MM.1S (cell line): Measurements from ENCODE around the gene TPST1.

ENCODE experiments used
- DNase-seq: peaks from one replicate; pipeline ENCODE4 v3.0.0-alpha.2; 2015
- H2AFZ ChIP-seq: fragments of 300-600 bp; sonication (generic); 2 replicates; pipeline ENCODE4 v1.6.0; 2016; ENCODE audit warnings: antibody characterized with exemption, low read length
- H3F3A ChIP-seq: fragments of 300-600 bp; sonication (generic); 2 replicates; pipeline ENCODE4 v1.6.1; 2016; ENCODE audit warnings: mild to moderate bottlenecking, antibody characterized with exemption, low read length, moderate library complexity, mixed read lengths; ENCODE audit not compliant: insufficient read depth
- H3K27ac ChIP-seq: fragments of 300-600 bp; sonication (generic); 2 replicates; pipeline ENCODE4 v1.5.1; 2016; ENCODE audit warnings: mild to moderate bottlenecking, low read length
- H3K27me3 ChIP-seq: fragments of 300-600 bp; sonication (generic); replicated peaks from 2 replicates; pipeline ENCODE4 v1.6.0; 2016; ENCODE audit warnings: low read length; ENCODE audit not compliant: insufficient read depth
- H3K36me3 ChIP-seq: fragments of 300-600 bp; sonication (generic); replicated peaks from 2 replicates; pipeline ENCODE4 v1.6.1; 2016; ENCODE audit warnings: mild to moderate bottlenecking, low read length, mixed read lengths; ENCODE audit not compliant: insufficient read depth
- H3K4me1 ChIP-seq: fragments of 300-600 bp; sonication (generic); 2 replicates; pipeline ENCODE4 v1.6.1; 2016; ENCODE audit warnings: low read length, mixed read lengths
- H3K4me2 ChIP-seq: fragments of 300-600 bp; sonication (generic); 2 replicates; pipeline ENCODE4 v1.6.0; 2016; ENCODE audit warnings: low read depth, low read length
- H3K4me3 ChIP-seq: fragments of 300-600 bp; sonication (generic); 2 replicates; pipeline ENCODE4 v1.5.1; 2016; ENCODE audit warnings: low read length, mixed read lengths
- H3K79me2 ChIP-seq: fragments of 300-600 bp; sonication (generic); 2 replicates; pipeline ENCODE4 v1.6.1; 2016; ENCODE audit warnings: mixed run types, low read length, mixed read lengths
- H3K9ac ChIP-seq: fragments of 300-600 bp; sonication (generic); 2 replicates; pipeline ENCODE4 v1.6.1; 2016; ENCODE audit warnings: low read length, mixed read lengths
- H3K9me2 ChIP-seq: fragments of 300-600 bp; sonication (generic); replicated peaks from 2 replicates; pipeline ENCODE4 v1.6.1; 2016; ENCODE audit warnings: mild to moderate bottlenecking, low read length, mixed read lengths; ENCODE audit not compliant: insufficient read depth
- H3K9me3 ChIP-seq: fragments of 300-600 bp; sonication (generic); replicated peaks from 2 replicates; pipeline ENCODE4 v1.6.1; 2016; ENCODE audit warnings: mild to moderate bottlenecking, low read length, mixed read lengths; ENCODE audit not compliant: insufficient read depth
- H4K20me1 ChIP-seq: fragments of 300-600 bp; sonication (generic); 2 replicates; pipeline ENCODE4 v1.6.1; 2016; ENCODE audit warnings: mild to moderate bottlenecking, low read length, moderate library complexity, mixed read lengths; ENCODE audit not compliant: insufficient read depth
- EZH2 ChIP-seq: fragments of 300-600 bp; sonication (generic); optimal IDR thresholded peaks from 2 replicates; pipeline ENCODE3; 2017; ENCODE audit warnings: low read depth, mild to moderate bottlenecking, antibody characterized with exemption, low read length, mixed read lengths
- EZH2phosphoT487 ChIP-seq: fragments of 300-600 bp; sonication (generic); IDR thresholded peaks from 2 replicates; pipeline ENCODE4 v1.6.1; 2018; ENCODE audit warnings: antibody characterized with exemption, low read length
- TF ChIP-seq, protein P1 (sequence below): fragments of 300-600 bp; sonication (generic); IDR thresholded peaks from 2 replicates; pipeline ENCODE4 v1.5.1; 2016; ENCODE audit warnings: antibody characterized with exemption, low read length, mixed read lengths

The TPST1 gene

GRCh38 chr7:66213637-66214036 lies 8.5 kb downstream of the TPST1 start:
- peaks cover 15% of the 10 kb centered on the region; the same call in 1 of the 2 replicates for H3F3A ChIP-seq
- DNase-seq = no peak
- no peaks in the 10 kb centered on the region for H3K27me3 ChIP-seq
- no peak overlapping the region for H3K4me2 ChIP-seq
- H3K79me2 ChIP-seq = no peaks in the 10 kb centered on the region; the same call in 1 of the 2 replicates
- no peak overlapping the region for H3K9ac ChIP-seq
- H2AFZ ChIP-seq = no peak overlapping the region
- no peaks in the 10 kb centered on the region for H3K9me2 ChIP-seq
- 0 out of 2 replicates have a peak, but pooled peaks cover 4% of the 10 kb centered on the region for H3K4me1 ChIP-seq
- TF ChIP-seq EZH2 (no peak), EZH2phosphoT487 (no peak)
- TF ChIP-seq, protein P1, sequence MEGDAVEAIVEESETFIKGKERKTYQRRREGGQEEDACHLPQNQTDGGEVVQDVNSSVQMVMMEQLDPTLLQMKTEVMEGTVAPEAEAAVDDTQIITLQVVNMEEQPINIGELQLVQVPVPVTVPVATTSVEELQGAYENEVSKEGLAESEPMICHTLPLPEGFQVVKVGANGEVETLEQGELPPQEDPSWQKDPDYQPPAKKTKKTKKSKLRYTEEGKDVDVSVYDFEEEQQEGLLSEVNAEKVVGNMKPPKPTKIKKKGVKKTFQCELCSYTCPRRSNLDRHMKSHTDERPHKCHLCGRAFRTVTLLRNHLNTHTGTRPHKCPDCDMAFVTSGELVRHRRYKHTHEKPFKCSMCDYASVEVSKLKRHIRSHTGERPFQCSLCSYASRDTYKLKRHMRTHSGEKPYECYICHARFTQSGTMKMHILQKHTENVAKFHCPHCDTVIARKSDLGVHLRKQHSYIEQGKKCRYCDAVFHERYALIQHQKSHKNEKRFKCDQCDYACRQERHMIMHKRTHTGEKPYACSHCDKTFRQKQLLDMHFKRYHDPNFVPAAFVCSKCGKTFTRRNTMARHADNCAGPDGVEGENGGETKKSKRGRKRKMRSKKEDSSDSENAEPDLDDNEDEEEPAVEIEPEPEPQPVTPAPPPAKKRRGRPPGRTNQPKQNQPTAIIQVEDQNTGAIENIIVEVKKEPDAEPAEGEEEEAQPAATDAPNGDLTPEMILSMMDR = no peak
- no peak overlapping the region for H3K4me3 ChIP-seq
- H3K9me3 ChIP-seq = no peaks in the 10 kb centered on the region
- H3K36me3 ChIP-seq = no peaks in the 10 kb centered on the region
- no peaks in the 10 kb centered on the region for H4K20me1 ChIP-seq
- no peak overlapping the region for H3K27ac ChIP-seq

- Histone ChIP-seq H3K4me1 (0 out of 2 replicates have a peak, but pooled peaks cover 4% of the 10 kb centered on the region), H3K36me3 (no peaks in the 10 kb centered on the region), H3K4me3 (no peak overlapping the region), H4K20me1 (no peaks in the 10 kb centered on the region), H3K27me3 (no peaks in the 10 kb centered on the region), H3K9ac (no peak overlapping the region), H3K79me2 (no peaks in the 10 kb centered on the region; the same call in none of the 2 replicates), H3K4me2 (no peak overlapping the region), H3K9me2 (no peaks in the 10 kb centered on the region), H2AFZ (no peak overlapping the region), H3F3A (peaks cover 15% of the 10 kb centered on the region; the same call in 1 of the 2 replicates), H3K27ac (no peak overlapping the region), H3K9me3 (no peaks in the 10 kb centered on the region)
- TF ChIP-seq, protein P1 = no peak
- no peak for TF ChIP-seq EZH2
- TF ChIP-seq EZH2phosphoT487 = no peak
- DNase-seq = no peak
These were observed 11.6 kb downstream of the TPST1 start for GRCh38 chr7:66216687-66217086.

- H3K9ac ChIP-seq = no peak overlapping the region
- H4K20me1 ChIP-seq = no peaks in the 10 kb centered on the region
- H3K27ac ChIP-seq = no peak overlapping the region
- H3K27me3 ChIP-seq = no peaks in the 10 kb centered on the region
- H3K4me2 ChIP-seq = no peak overlapping the region
- no peaks in the 10 kb centered on the region for H3K4me1 ChIP-seq
- no peak overlapping the region for H3K4me3 ChIP-seq
- H3K36me3 ChIP-seq = no peaks in the 10 kb centered on the region
- H3K9me3 ChIP-seq = no peaks in the 10 kb centered on the region
- no peak overlapping the region for H2AFZ ChIP-seq
- H3K9me2 ChIP-seq = no peaks in the 10 kb centered on the region
- H3F3A ChIP-seq = no peaks in the 10 kb centered on the region
- TF ChIP-seq EZH2 (no peak), EZH2phosphoT487 (no peak)
- TF ChIP-seq, protein P1 = no peak
- no peak for DNase-seq
- H3K79me2 ChIP-seq = peaks cover 4% of the 10 kb centered on the region
These were observed 14.7 kb downstream of the TPST1 start for GRCh38 chr7:66219805-66220204.
